CD14-positive monocyte (primary cell): ENCODE results near the gene CADM1. TPM values are rescaled to one million over a fixed set of nuclear protein-coding genes. Genes with fewer than 3 reads are reported as not detected.

Source experiments
- DNase-seq, 3 donors: peaks; one replicate each; pipeline ENCODE4 v3.0.0-alpha.2; 2011 to 2022
- H2AFZ ChIP-seq: 2 replicates; pipeline ENCODE4 v1.6.0; 2012; ENCODE audit warnings: mild to moderate bottlenecking, low read depth, low read length, inconsistent platforms; ENCODE audit not compliant: insufficient read depth, poor library complexity, severe bottlenecking
- H3K27ac ChIP-seq, 2 donors: 1 replicate in 1 of 2; 2 replicates in 1 of 2; pipeline ENCODE4 v1.5.1; 2012 to 2013; ENCODE audit warnings: low read length in 2 of 2, control low read depth in 1 of 2, inconsistent platforms in 1 of 2, low read depth in 1 of 2, mild to moderate bottlenecking in 1 of 2
- H3K27me3 ChIP-seq, 2 donors: one replicate each; pipeline versions ENCODE4 v1.6.0 to v1.6.1; 2011 to 2013; ENCODE audit warnings: low read length in 2 of 2; ENCODE audit not compliant: control insufficient read depth in 2 of 2, insufficient read depth in 2 of 2
- H3K36me3 ChIP-seq, 2 donors: replicated peaks in 1 of 2; 1 replicate in 1 of 2; 2 replicates in 1 of 2; pipeline versions ENCODE4 v1.5.1 to v1.6.1; 2012 to 2013; ENCODE audit warnings: low read length in 2 of 2, control low read depth in 1 of 2, inconsistent platforms in 1 of 2, mild to moderate bottlenecking in 1 of 2; ENCODE audit not compliant: insufficient read depth in 2 of 2, control insufficient read depth in 1 of 2
- H3K4me1 ChIP-seq, 2 donors: 1 replicate in 1 of 2; 2 replicates in 1 of 2; pipeline versions ENCODE4 v1.5.1 to v1.6.1; 2012 to 2013; ENCODE audit warnings: low read length in 2 of 2, control low read depth in 1 of 2, inconsistent platforms in 1 of 2, mild to moderate bottlenecking in 1 of 2, moderate library complexity in 1 of 2; ENCODE audit not compliant: insufficient read depth in 2 of 2, control insufficient read depth in 1 of 2
- H3K4me2 ChIP-seq: replicated peaks from 2 replicates; pipeline ENCODE3; 2012; ENCODE audit warnings: low read length, moderate library complexity, mild to moderate bottlenecking; ENCODE audit not compliant: poor library complexity, severe bottlenecking; ENCODE audit errors: extremely low read depth
- H3K4me3 ChIP-seq, 3 experiments: fragments of 200-600 bp in 1 of 3; sonication (generic) in 1 of 3; replicated peaks in 1 of 3; 1 replicate in 2 of 3; 2 replicates in 1 of 3; pipeline ENCODE4 v1.5.1; 2011 to 2013; ENCODE audit warnings: low read length in 3 of 3, mild to moderate bottlenecking in 3 of 3, control low read depth in 2 of 3, low read depth in 2 of 3, inconsistent platforms in 1 of 3, moderate library complexity in 1 of 3
- H3K79me2 ChIP-seq: 2 replicates; pipeline ENCODE4 v1.6.0; 2012; ENCODE audit warnings: mild to moderate bottlenecking, control low read depth, inconsistent platforms, low read length, moderate library complexity; ENCODE audit not compliant: insufficient read depth
- H3K9ac ChIP-seq: 2 replicates; pipeline ENCODE4 v1.6.0; 2017; ENCODE audit warnings: low read length, mild to moderate bottlenecking; ENCODE audit not compliant: insufficient read depth, poor library complexity, severe bottlenecking
- H3K9me3 ChIP-seq, 2 donors: replicated peaks in 1 of 2; 1 replicate in 1 of 2; 2 replicates in 1 of 2; pipeline versions ENCODE4 v1.5.1 to v1.6.1; 2012 to 2013; ENCODE audit warnings: low read length in 2 of 2, control low read depth in 1 of 2; ENCODE audit not compliant: control insufficient read depth in 1 of 2, insufficient read depth in 1 of 2
- H4K20me1 ChIP-seq: 2 replicates; pipeline ENCODE4 v1.6.0; 2012; ENCODE audit warnings: mild to moderate bottlenecking, low read length, control low read depth, moderate library complexity; ENCODE audit not compliant: insufficient read depth
- H3K27ac Mint-ChIP-seq, 7 donors: one replicate each; pipeline ENCODE4 v1.8.0; 2020; ENCODE audit warnings: mild to moderate bottlenecking in 7 of 7, mixed read lengths in 7 of 7, moderate library complexity in 6 of 7, inconsistent platforms in 2 of 7
- H3K27me3 Mint-ChIP-seq, 3 donors: one replicate each; pipeline ENCODE4 v1.8.0; 2021 to 2022; ENCODE audit warnings: low read depth in 3 of 3, mild to moderate bottlenecking in 3 of 3, mixed read lengths in 3 of 3, moderate library complexity in 3 of 3, inconsistent platforms in 1 of 3
- H3K36me3 Mint-ChIP-seq, 2 donors: one replicate each; pipeline ENCODE4 v1.8.0; 2020; ENCODE audit warnings: mixed read lengths in 2 of 2, inconsistent platforms in 1 of 2, mild to moderate bottlenecking in 1 of 2
- H3K4me1 Mint-ChIP-seq: one replicate; pipeline ENCODE4 v1.8.0; 2020; ENCODE audit warnings: mild to moderate bottlenecking, mixed read lengths
- H3K4me3 Mint-ChIP-seq, 2 donors: one replicate each; pipeline ENCODE4 v1.8.0; 2020; ENCODE audit warnings: mild to moderate bottlenecking in 2 of 2, mixed read lengths in 2 of 2, moderate library complexity in 1 of 2
- H3K9me3 Mint-ChIP-seq, 7 donors: one replicate each; pipeline ENCODE4 v1.8.0; 2020 to 2022; ENCODE audit warnings: mixed read lengths in 7 of 7, mild to moderate bottlenecking in 6 of 7, moderate library complexity in 6 of 7, inconsistent platforms in 2 of 7
- CTCF ChIP-seq: fragments of 200-600 bp; IDR thresholded peaks from one replicate; pipeline ENCODE4 v1.8.0; 2022; ENCODE audit warnings: antibody characterized with exemption, mild to moderate bottlenecking
- WGBS: methylation state at CpG from one replicate; pipeline ENCODE4 v1.1.5; 2013; ENCODE audit warnings: missing lambda C conversion rate; ENCODE audit not compliant: insufficient coverage; 5-methylcytosine and 5-hydroxymethylcytosine counted together
- intact Hi-C, 2 donors: fragments of 100-400 bp; cut with micrococcal nuclease; formaldehyde crosslinking; loops; one replicate each; pipeline versions ENCODE4 v1.15.0 to v1.15.1; 2023
- polyA plus RNA-seq, 3 donors: library from polyadenylated mRNA; depleted of rRNA in 1 of 3; unstranded in 2 of 3; stranded (reverse) in 1 of 3; fragments of 300-500 nt in 2 of 3; fragments of >200 nt in 1 of 3; fragmentation: Illumina TruSeq in 2 of 3; gene quantifications; 1 replicate in 2 of 3; 2 replicates in 1 of 3; pipeline ENCODE4 v1.2.3, GENCODE V29; 2012 to 2021

The CADM1 gene
- polyA plus RNA-seq, 3 donors: not detected

- no peaks in the 10 kb centered on the region for H3K9me3 ChIP-seq
- TF ChIP-seq CTCF: no peak
- no peak overlapping the region for H2AFZ ChIP-seq
- no peak overlapping the region for H3K9ac ChIP-seq
- DNase-seq: no peak
- no peak overlapping the region for H3K27ac Mint-ChIP-seq
- H3K36me3 Mint-ChIP-seq: no peaks in the 10 kb centered on the region
- no CpG with 5 or more reads among the region's 1 CpG for WGBS
- no peaks in the 10 kb centered on the region for H4K20me1 ChIP-seq
- no peaks in the 10 kb centered on the region for H3K4me1 ChIP-seq
- no peak overlapping the region for H3K27ac ChIP-seq
- H3K4me3 Mint-ChIP-seq: no peak overlapping the region
- H3K9me3 Mint-ChIP-seq: no peaks in the 10 kb centered on the region
- intact Hi-C loops: no loop called here
- no peaks in the 10 kb centered on the region for H3K79me2 ChIP-seq
- H3K36me3 ChIP-seq: no peaks in the 10 kb centered on the region
- peaks cover 3 to 9% (median 6%) of the 10 kb centered on the region in 3 donors for H3K27me3 Mint-ChIP-seq
- no peaks in the 10 kb centered on the region for H3K4me1 Mint-ChIP-seq
- H3K27me3 ChIP-seq: no peaks in the 10 kb centered on the region
- H3K4me2 ChIP-seq: no peak overlapping the region
- H3K4me3 ChIP-seq: no peak overlapping the region
Observed at GRCh38 chr11:115411120-115411519, 93.1 kb downstream of the CADM1 start.

GRCh38 chr11:115409691-115410220, 94.5 kb downstream of the CADM1 start:
- no peak overlapping the region for H3K4me2 ChIP-seq
- no peaks in the 10 kb centered on the region for H3K27me3 ChIP-seq
- WGBS: 83% methylated on average over 2 of the region's 4 CpGs
- no peaks in the 10 kb centered on the region for H3K4me1 ChIP-seq
- H3K4me3 ChIP-seq: no peak overlapping the region
- Mint-ChIP-seq H3K4me1 (no peaks in the 10 kb centered on the region), H3K4me3 (no peak overlapping the region), H3K9me3 (peaks cover 0 to 2% (median 0%) of the 10 kb centered on the region in 7 donors), H3K27ac (no peak overlapping the region), H3K36me3 (no peaks in the 10 kb centered on the region), H3K27me3 (peaks cover 3 to 9% (median 6%) of the 10 kb centered on the region in 3 donors)
- no peak overlapping the region for H3K27ac ChIP-seq
- H3K9ac ChIP-seq: no peak overlapping the region
- intact Hi-C loops: no loop called here
- no peaks in the 10 kb centered on the region for H4K20me1 ChIP-seq
- DNase-seq: no peak
- no peak overlapping the region for H2AFZ ChIP-seq
- H3K36me3 ChIP-seq: no peaks in the 10 kb centered on the region
- H3K9me3 ChIP-seq: no peaks in the 10 kb centered on the region
- TF ChIP-seq CTCF: no peak
- H3K79me2 ChIP-seq: no peaks in the 10 kb centered on the region
